Stomach (tissue), 4 donors: Measurements from ENCODE around the gene ATL1.

Experiments used
- EP300 ChIP-seq: sonication (generic); formaldehyde crosslinking; IDR thresholded peaks from one replicate; pipeline ENCODE4 v1.6.1; 2017; ENCODE audit warnings: antibody characterized with exemption
- POLR2A ChIP-seq, 4 donors: fragments of 450-650 bp; IDR thresholded peaks; one replicate each; pipeline ENCODE4 v1.6.1; 2016; ENCODE audit warnings: antibody characterized with exemption in 4 of 4, control low read depth in 2 of 4, mild to moderate bottlenecking in 1 of 4, moderate library complexity in 1 of 4
- POLR2AphosphoS5 ChIP-seq, 3 donors: sonication (generic); formaldehyde crosslinking; IDR thresholded peaks; one replicate each; pipeline ENCODE4 v1.6.1; 2016; ENCODE audit warnings: antibody characterized with exemption in 3 of 3
- TF ChIP-seq, protein P1 (sequence below), 7 experiments: fragments of 450-650 bp in 4 of 7; fragments of 200-600 bp in 3 of 7; sonication (generic) in 3 of 7; IDR thresholded peaks; one replicate each; pipeline ENCODE4 v1.5.1; 2016 to 2019; ENCODE audit warnings: antibody characterized with exemption in 7 of 7, control low read depth in 2 of 7, mild to moderate bottlenecking in 1 of 7

GRCh38 chr14:50607761-50608160 lies 47.8 kb downstream of the ATL1 start:
- TF ChIP-seq POLR2AphosphoS5 (IDR thresholded peaks at IDR 0.05) (no peak), POLR2A (IDR thresholded peaks at IDR 0.05) (no peak), EP300 (no peak)
- TF ChIP-seq, protein P1, sequence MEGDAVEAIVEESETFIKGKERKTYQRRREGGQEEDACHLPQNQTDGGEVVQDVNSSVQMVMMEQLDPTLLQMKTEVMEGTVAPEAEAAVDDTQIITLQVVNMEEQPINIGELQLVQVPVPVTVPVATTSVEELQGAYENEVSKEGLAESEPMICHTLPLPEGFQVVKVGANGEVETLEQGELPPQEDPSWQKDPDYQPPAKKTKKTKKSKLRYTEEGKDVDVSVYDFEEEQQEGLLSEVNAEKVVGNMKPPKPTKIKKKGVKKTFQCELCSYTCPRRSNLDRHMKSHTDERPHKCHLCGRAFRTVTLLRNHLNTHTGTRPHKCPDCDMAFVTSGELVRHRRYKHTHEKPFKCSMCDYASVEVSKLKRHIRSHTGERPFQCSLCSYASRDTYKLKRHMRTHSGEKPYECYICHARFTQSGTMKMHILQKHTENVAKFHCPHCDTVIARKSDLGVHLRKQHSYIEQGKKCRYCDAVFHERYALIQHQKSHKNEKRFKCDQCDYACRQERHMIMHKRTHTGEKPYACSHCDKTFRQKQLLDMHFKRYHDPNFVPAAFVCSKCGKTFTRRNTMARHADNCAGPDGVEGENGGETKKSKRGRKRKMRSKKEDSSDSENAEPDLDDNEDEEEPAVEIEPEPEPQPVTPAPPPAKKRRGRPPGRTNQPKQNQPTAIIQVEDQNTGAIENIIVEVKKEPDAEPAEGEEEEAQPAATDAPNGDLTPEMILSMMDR (IDR thresholded peaks at IDR 0.05), result no peak
